Naive thymus-derived CD4-positive, alpha-beta T cell (primary cell): ENCODE measurements around the gene PCBP1. TPM values are rescaled to one million over a fixed set of nuclear protein-coding genes. Genes with fewer than 3 reads are reported as not detected.
"Not testable (repeated sequence)": the region's sequence is repeated elsewhere in the genome, so short reads cannot be mapped to it uniquely, and the experiment has no call there.

Experiments
- ATAC-seq: fragments of 150-1000 bp; cut with Tn5 transposase; 2 replicates; pipeline ENCODE4 v1.10.0; 2021; ENCODE audit warnings: mild to moderate bottlenecking, moderate library complexity
- CTCF ChIA-PET: fragments of 350-600 bp; sonication (Branson Sonifier 250); formaldehyde crosslinking; loops from one replicate; lab custom pipeline; 2021; ENCODE audit warnings: antibody characterized with exemption; lab: Charles Lee
- POLR2A ChIA-PET: fragments of 350-600 bp; sonication (Branson Sonifier 250); formaldehyde crosslinking; loops from one replicate; lab custom pipeline; 2021; ENCODE audit warnings: antibody characterized with exemption, inconsistent platforms; lab: Charles Lee
- DNase-seq, 9 donors: peaks; one replicate each; pipeline versions ENCODE4 v3.0.0 to v3.0.0-alpha.2; 2020 to 2022; ENCODE audit warnings: mixed read lengths in 1 of 9
- H3K27ac ChIP-seq: one replicate; pipeline ENCODE4 v1.7.0; 2013; ENCODE audit warnings: mild to moderate bottlenecking, low read depth, low read length, moderate library complexity
- H3K27me3 ChIP-seq, 2 donors: one replicate each; pipeline ENCODE4 v1.7.0; 2013; ENCODE audit warnings: low read length in 2 of 2, mild to moderate bottlenecking in 2 of 2, moderate library complexity in 2 of 2; ENCODE audit not compliant: control insufficient read depth in 2 of 2, insufficient read depth in 2 of 2
- H3K36me3 ChIP-seq, 3 experiments: 1 replicate in 2 of 3; 2 replicates in 1 of 3; pipeline ENCODE4 v1.7.0; 2013; ENCODE audit warnings: low read length in 3 of 3, mild to moderate bottlenecking in 3 of 3, moderate library complexity in 1 of 3; ENCODE audit not compliant: insufficient read depth in 3 of 3, control insufficient read depth in 2 of 3
- H3K4me1 ChIP-seq, 2 donors: one replicate each; pipeline ENCODE4 v1.7.0; 2013; ENCODE audit warnings: low read length in 2 of 2, mild to moderate bottlenecking in 2 of 2, moderate library complexity in 1 of 2; ENCODE audit not compliant: control insufficient read depth in 2 of 2, insufficient read depth in 2 of 2
- H3K4me3 ChIP-seq: 2 replicates; pipeline ENCODE4 v1.7.0; 2013; ENCODE audit warnings: mild to moderate bottlenecking, low read length
- H3K9me3 ChIP-seq, 3 experiments: 1 replicate in 2 of 3; 2 replicates in 1 of 3; pipeline ENCODE4 v1.7.0; 2013; ENCODE audit warnings: low read length in 3 of 3; ENCODE audit not compliant: control insufficient read depth in 2 of 3
- H3K27ac Mint-ChIP-seq, 9 donors: one replicate each; pipeline ENCODE4 v1.8.0; 2020 to 2022; ENCODE audit warnings: mixed read lengths in 9 of 9, mild to moderate bottlenecking in 8 of 9, moderate library complexity in 5 of 9, inconsistent platforms in 2 of 9
- H3K27me3 Mint-ChIP-seq, 5 donors: one replicate each; pipeline ENCODE4 v1.8.0; 2021 to 2022; ENCODE audit warnings: mixed read lengths in 5 of 5, mild to moderate bottlenecking in 1 of 5
- H3K36me3 Mint-ChIP-seq, 5 donors: one replicate each; pipeline ENCODE4 v1.8.0; 2020 to 2022; ENCODE audit warnings: mixed read lengths in 5 of 5, mild to moderate bottlenecking in 3 of 5, inconsistent platforms in 1 of 5
- H3K4me1 Mint-ChIP-seq, 7 donors: one replicate each; pipeline ENCODE4 v1.8.0; 2020 to 2022; ENCODE audit warnings: mixed read lengths in 7 of 7, mild to moderate bottlenecking in 3 of 7, inconsistent platforms in 1 of 7
- H3K4me3 Mint-ChIP-seq, 10 donors: one replicate each; pipeline ENCODE4 v1.8.0; 2020 to 2022; ENCODE audit warnings: mild to moderate bottlenecking in 10 of 10, mixed read lengths in 10 of 10, moderate library complexity in 6 of 10, inconsistent platforms in 2 of 10
- H3K9me3 Mint-ChIP-seq, 11 donors: one replicate each; pipeline ENCODE4 v1.8.0; 2020 to 2022; ENCODE audit warnings: mixed read lengths in 11 of 11, mild to moderate bottlenecking in 4 of 11, inconsistent platforms in 1 of 11, moderate library complexity in 1 of 11
- intact Hi-C, 2 donors: fragments of 100-400 bp; cut with micrococcal nuclease; formaldehyde crosslinking; loops; one replicate each; pipeline ENCODE4 v1.15.1; 2023
- polyA plus RNA-seq, 2 donors: library from polyadenylated mRNA; unstranded; fragments of 300-500 nt; fragmentation: Illumina TruSeq; gene quantifications; one replicate each; pipeline ENCODE4 v1.2.3, GENCODE V29; 2021
- total RNA-seq, 6 experiments: library from RNA in 5 of 6; stranded (reverse) in 5 of 6; gene quantifications; 1 replicate in 5 of 6; 2 replicates in 1 of 6; pipeline ENCODE4 v1.2.3 and lab custom pipeline; 2021 to 2026

Gene PCBP1
- total and polyA plus RNA-seq, 7 experiments from 2014 or later = 178 to 487 (median 353) TPM

- not testable (repeated sequence) for H3K9me3 ChIP-seq, H3K36me3 Mint-ChIP-seq, H3K27ac Mint-ChIP-seq, H3K27ac ChIP-seq, H3K4me3 ChIP-seq, H3K9me3 Mint-ChIP-seq, H3K36me3 ChIP-seq, ATAC-seq, DNase-seq, H3K4me3 Mint-ChIP-seq, H3K27me3 Mint-ChIP-seq, H3K27me3 ChIP-seq
- intact Hi-C loops = loop anchor here in 1 of 2 donors (2.0 kb wide), 1 partner anchor 31 kb away; no protein-coding TSS in a partner anchor
- CTCF ChIA-PET = interaction anchor here (0.6 to 1.2 kb wide), 2 partner anchors 23 to 36 kb away, joined by 3 read pairs; no protein-coding TSS in a partner anchor
- H3K4me1 ChIP-seq = peaks cover 24 to 26% of the 10 kb centered on the region in 2 donors
- H3K4me1 Mint-ChIP-seq = peaks cover 18 to 41% (median 35%) of the 10 kb centered on the region in 7 donors
- POLR2A ChIA-PET = interaction anchor here (0.8 to 1.5 kb wide), 3 partner anchors 14 to 24 kb away, joined by 3 to 5 read pairs (median 4); no protein-coding TSS in a partner anchor
Measured at GRCh38 chr2:70101686-70102085, 14.4 kb downstream of the PCBP1 start.

GRCh38 chr2:70102323-70102905 is 15.1 kb downstream of the PCBP1 start:
- H3K9me3 Mint-ChIP-seq, H3K27me3 ChIP-seq, H3K36me3 Mint-ChIP-seq, POLR2A ChIA-PET, H3K27me3 Mint-ChIP-seq, ATAC-seq, H3K9me3 ChIP-seq, H3K36me3 ChIP-seq, H3K4me3 ChIP-seq, DNase-seq, H3K27ac ChIP-seq, CTCF ChIA-PET: not testable (repeated sequence)
- intact Hi-C loops = loop anchor here in 1 of 2 donors (2.0 kb wide), 1 partner anchor 30 kb away; no protein-coding TSS in a partner anchor
- peaks cover 24 to 26% of the 10 kb centered on the region in 2 donors for H3K4me1 ChIP-seq
- peak overlapping the region in 7 of 9 donors; percentile 3 to 97 (median 45) for H3K27ac Mint-ChIP-seq
- H3K4me1 Mint-ChIP-seq = peaks cover 22 to 47% (median 40%) of the 10 kb centered on the region in 7 donors
- peak overlapping the region in 5 of 10 donors; percentile 19 to 47 (median 32) for H3K4me3 Mint-ChIP-seq

DNA sequence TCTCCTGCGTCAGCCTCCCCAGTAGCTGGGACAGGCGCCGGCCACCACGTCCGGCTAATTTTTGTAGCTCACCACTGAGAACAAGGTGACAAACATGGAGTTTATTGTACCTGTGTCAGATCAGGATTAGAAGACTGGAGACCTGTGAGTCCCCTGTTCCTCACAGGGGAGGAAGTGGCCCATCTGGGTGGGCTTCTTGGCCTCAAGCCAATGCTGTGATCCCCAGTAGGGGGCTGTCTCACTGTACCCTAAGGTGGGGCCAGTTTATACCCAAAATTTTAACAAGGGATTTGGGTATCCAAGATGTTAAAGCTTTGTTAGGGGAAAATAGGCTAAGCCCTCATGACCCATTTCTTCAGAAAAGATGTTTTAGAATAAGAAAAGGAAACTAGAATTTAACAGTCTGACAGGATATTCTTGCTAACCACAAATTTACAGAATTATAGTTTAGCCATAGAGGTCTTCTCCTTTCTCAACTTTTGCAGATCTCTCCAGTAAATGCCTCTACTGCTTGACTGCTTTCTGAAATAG is 16.3 kb downstream of the PCBP1 start:
- Histone ChIP-seq H3K27me3 (no peaks in the 10 kb centered on the region), H3K27ac (peak overlapping the region; percentile 72), H3K36me3 (no peaks in the 10 kb centered on the region), H3K9me3 (no peaks in the 10 kb centered on the region), H3K4me1 (peaks cover 31 to 36% of the 10 kb centered on the region in 2 donors), H3K4me3 (peak overlapping the region; percentile 35)
- ChIA-PET CTCF (interaction anchor here (1.2 to 1.9 kb wide), 7 partner anchors 8 to 32 kb away, joined by 4 to 7 read pairs (median 5); no protein-coding TSS in a partner anchor), POLR2A (interaction anchor here (1.4 to 17.1 kb wide), 7 partner anchors 9 to 189 kb away, joined by 3 to 535 read pairs (median 28); partner anchors contain the start of genes C2orf42, MXD1 and PCBP1)
- DNase-seq (peak in 3 of 9 donors; percentile 37 to 44 (median 43)), ATAC-seq (peak; percentile 56)
- Mint-ChIP-seq H3K9me3 (peaks cover 0 to 2% (median 0%) of the 10 kb centered on the region in 11 donors), H3K4me1 (peaks cover 30 to 54% (median 49%) of the 10 kb centered on the region in 7 donors), H3K27ac (peak overlapping the region; percentile 88 to 97 (median 93)), H3K36me3 (peaks cover 0 to 4% (median 0%) of the 10 kb centered on the region in 5 donors), H3K4me3 (peak overlapping the region; percentile 56 to 87 (median 80)), H3K27me3 (no peaks in the 10 kb centered on the region)
- intact Hi-C loops = loop anchor here (1.0 to 2.0 kb wide), 8 partner anchors 8 to 39 kb away; partner anchors contain the start of gene PCBP1 (in 1 of the 2)

GRCh38 chr2:70104231-70105111 is 17.2 kb downstream of the PCBP1 start:
- H3K27ac ChIP-seq = peak overlapping the region; percentile 72
- intact Hi-C loops = loop anchor here (1.0 kb wide), 2 partner anchors 9 kb away; no protein-coding TSS in a partner anchor
- H3K9me3 ChIP-seq = no peaks in the 10 kb centered on the region
- peak overlapping the region; percentile 35 for H3K4me3 ChIP-seq
- no peaks in the 10 kb centered on the region for H3K36me3 ChIP-seq
- POLR2A ChIA-PET = interaction anchor here (0.6 to 17.1 kb wide), 9 partner anchors 8 to 190 kb away, joined by 3 to 535 read pairs (median 8); partner anchors contain the start of genes C2orf42, MXD1 and PCBP1
- peaks cover 37 to 45% of the 10 kb centered on the region in 2 donors for H3K4me1 ChIP-seq
- CTCF ChIA-PET = interaction anchor here (0.6 to 1.9 kb wide), 11 partner anchors 9 to 210 kb away, joined by 3 to 7 read pairs (median 4); no protein-coding TSS in a partner anchor
- H3K27ac Mint-ChIP-seq = peak overlapping the region; percentile 88 to 97 (median 93)
- DNase-seq (peak in 4 of 9 donors; percentile 35 to 47 (median 46)), ATAC-seq (no peak)
- H3K36me3 Mint-ChIP-seq = peaks cover 0 to 4% (median 0%) of the 10 kb centered on the region in 5 donors
- H3K4me1 Mint-ChIP-seq = peaks cover 34 to 58% (median 55%) of the 10 kb centered on the region in 7 donors
- peak overlapping the region; percentile 60 to 87 (median 82) for H3K4me3 Mint-ChIP-seq
- H3K9me3 Mint-ChIP-seq = peaks cover 0 to 2% (median 0%) of the 10 kb centered on the region in 11 donors
- no peaks in the 10 kb centered on the region for H3K27me3 ChIP-seq
- no peaks in the 10 kb centered on the region for H3K27me3 Mint-ChIP-seq

DNA sequence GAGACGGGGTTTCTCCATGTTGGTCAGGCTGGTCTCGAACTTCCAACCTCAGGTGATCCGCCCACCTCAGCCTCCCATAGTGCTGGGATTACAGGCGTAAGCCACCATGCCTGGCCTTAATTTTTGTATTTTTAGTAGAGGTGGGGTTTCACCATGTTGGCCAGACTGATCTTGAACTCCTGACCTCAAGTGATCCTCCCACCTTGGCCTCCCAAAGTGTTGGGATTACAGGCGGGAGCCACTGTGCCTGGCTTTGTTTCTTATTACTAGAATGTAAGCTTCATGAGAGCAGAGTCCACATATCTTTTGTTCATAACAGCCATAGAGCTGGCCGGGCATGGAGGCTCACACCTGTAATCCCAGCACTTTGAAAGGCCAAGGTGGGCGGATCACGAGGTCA is 18.9 kb downstream of the PCBP1 start:
- H3K4me3 Mint-ChIP-seq = peak overlapping the region in 1 of 10 donors; percentile 25
- H3K27me3 Mint-ChIP-seq, H3K27me3 ChIP-seq, intact Hi-C loops, H3K9me3 ChIP-seq, H3K4me3 ChIP-seq, ATAC-seq, H3K36me3 Mint-ChIP-seq, DNase-seq, H3K9me3 Mint-ChIP-seq, H3K36me3 ChIP-seq: not testable (repeated sequence)
- Histone ChIP-seq H3K4me1 (peaks cover 48 to 54% of the 10 kb centered on the region in 2 donors), H3K27ac (peak overlapping the region; percentile 13)
- ChIA-PET POLR2A (interaction anchor here (0.5 to 17.1 kb wide), 5 partner anchors 9 to 665 kb away, joined by 3 to 535 read pairs (median 194); partner anchors contain the start of gene PCBP1), CTCF (interaction anchor here (0.7 kb wide), 1 partner anchor 21 kb away, joined by 3 read pairs; no protein-coding TSS in a partner anchor)
- H3K27ac Mint-ChIP-seq = peak overlapping the region in 3 of 9 donors; percentile 65 to 97 (median 91)
- peaks cover 40 to 71% (median 64%) of the 10 kb centered on the region in 7 donors for H3K4me1 Mint-ChIP-seq
